HepG2 (cell line): ENCODE results near the gene ZNF546. TPM values are rescaled to one million over a fixed set of nuclear protein-coding genes. Genes with fewer than 3 reads are reported as not detected.

Experiments
- CEBPB ChIP-seq: IDR thresholded peaks from 2 replicates; pipeline ENCODE4 v1.6.1; 2011; ENCODE audit warnings: low read depth, low read length, improper control_type of control experiment, borderline replicate concordance
- CREM ChIP-seq, 2 experiments: sonication (generic) in 1 of 2; formaldehyde crosslinking in 1 of 2; IDR thresholded peaks; 2 replicates each; pipeline versions ENCODE4 v1.4.0 to v1.6.1; 2016 to 2020; ENCODE audit warnings: antibody characterized with exemption in 1 of 2, mild to moderate bottlenecking in 1 of 2, missing genetic modification reagents in 1 of 2
- HNF4G ChIP-seq, 2 experiments: sonication (generic) in 1 of 2; formaldehyde crosslinking in 1 of 2; IDR thresholded peaks; 2 replicates each; pipeline versions ENCODE4 v1.4.0 to v1.6.1; 2011 to 2020; ENCODE audit warnings: borderline replicate concordance in 2 of 2, low read depth in 2 of 2, mild to moderate bottlenecking in 2 of 2, low read length in 1 of 2, missing genetic modification reagents in 1 of 2, moderate library complexity in 1 of 2
- PTBP1 ChIP-seq: fragments of 200-400 bp; formaldehyde crosslinking; IDR thresholded peaks from 2 replicates; pipeline ENCODE4 v1.6.1; 2018; ENCODE audit warnings: low read length, low read depth; ENCODE audit not compliant: poor library complexity, severe bottlenecking
- SATB2 ChIP-seq: sonication (generic); formaldehyde crosslinking; IDR thresholded peaks from 2 replicates; pipeline ENCODE4 v1.5.0; 2020; ENCODE audit warnings: missing genetic modification reagents
- SNRNP70 ChIP-seq: fragments of 200-400 bp; formaldehyde crosslinking; IDR thresholded peaks from 2 replicates; pipeline ENCODE4 v1.6.1; 2017; ENCODE audit warnings: mild to moderate bottlenecking, low read depth, low read length, moderate library complexity
- ZNF331 ChIP-seq: sonication (generic); formaldehyde crosslinking; IDR thresholded peaks from 2 replicates; pipeline ENCODE4 v1.4.0; 2020; ENCODE audit warnings: missing genetic modification reagents
- ZNF563 ChIP-seq: sonication (generic); formaldehyde crosslinking; IDR thresholded peaks from 2 replicates; pipeline ENCODE4 v1.8.0; 2022; ENCODE audit warnings: mild to moderate bottlenecking, moderate library complexity, missing genetic modification reagents
- ZNF598 ChIP-seq: sonication (generic); formaldehyde crosslinking; IDR thresholded peaks from 2 replicates; pipeline ENCODE4 v1.5.1; 2020; ENCODE audit warnings: mild to moderate bottlenecking, missing genetic modification reagents, borderline replicate concordance
- polyA plus RNA-seq, 8 experiments: library from polyadenylated mRNA; depleted of rRNA in 3 of 8; stranded (reverse) in 7 of 8; unstranded in 1 of 8; fragments of >200 nt; fragmentation: Illumina TruSeq in 4 of 8; extraction: Trizol in 4 of 8; gene quantifications; 2 replicates each; pipeline versions ENCODE4 v1.2.1 to v1.2.3, GENCODE V29; 2011 to 2016; ENCODE audit warnings: low read depth in 4 of 8, missing spikeins in 1 of 8, mixed read lengths in 1 of 8; ENCODE audit not compliant: insufficient read depth in 1 of 8
- total RNA-seq, 5 experiments: library from RNA; depleted of rRNA; stranded (reverse); fragments of >200 nt; fragmentation: Illumina TruSeq; extraction: Trizol; gene quantifications; 2 replicates each; pipeline ENCODE4 v1.2.3, GENCODE V29; 2016; ENCODE audit warnings: low read depth in 1 of 5
- TF ChIP-seq, protein P1 (sequence below): sonication (generic); formaldehyde crosslinking; IDR thresholded peaks from 2 replicates; pipeline ENCODE4 v1.5.0; 2020; ENCODE audit warnings: mild to moderate bottlenecking, missing genetic modification reagents
- TF ChIP-seq, protein P2 (sequence below): sonication (generic); formaldehyde crosslinking; IDR thresholded peaks from 2 replicates; pipeline ENCODE4 v1.4.0; 2020; ENCODE audit warnings: missing genetic modification reagents, mild to moderate bottlenecking, borderline replicate concordance
- TF ChIP-seq, protein P3 (sequence below): sonication (generic); formaldehyde crosslinking; IDR thresholded peaks from 2 replicates; pipeline ENCODE4 v1.5.0; 2020; ENCODE audit warnings: mild to moderate bottlenecking, missing genetic modification reagents
- TF ChIP-seq, protein P4 (sequence below): sonication (generic); formaldehyde crosslinking; IDR thresholded peaks from 2 replicates; pipeline ENCODE4 v1.4.0; 2020; ENCODE audit warnings: missing genetic modification reagents
- TF ChIP-seq, protein P5 (sequence below): sonication (generic); formaldehyde crosslinking; IDR thresholded peaks from 2 replicates; pipeline ENCODE4 v1.4.0; 2020; ENCODE audit warnings: mild to moderate bottlenecking, missing genetic modification reagents

ZNF546 gene
- total and polyA plus RNA-seq, 2 of the 13 experiments (the other 11 are each of a cell fraction or from before 2014, with no cell fraction given), result 2.2 to 4.1 TPM

DNA sequence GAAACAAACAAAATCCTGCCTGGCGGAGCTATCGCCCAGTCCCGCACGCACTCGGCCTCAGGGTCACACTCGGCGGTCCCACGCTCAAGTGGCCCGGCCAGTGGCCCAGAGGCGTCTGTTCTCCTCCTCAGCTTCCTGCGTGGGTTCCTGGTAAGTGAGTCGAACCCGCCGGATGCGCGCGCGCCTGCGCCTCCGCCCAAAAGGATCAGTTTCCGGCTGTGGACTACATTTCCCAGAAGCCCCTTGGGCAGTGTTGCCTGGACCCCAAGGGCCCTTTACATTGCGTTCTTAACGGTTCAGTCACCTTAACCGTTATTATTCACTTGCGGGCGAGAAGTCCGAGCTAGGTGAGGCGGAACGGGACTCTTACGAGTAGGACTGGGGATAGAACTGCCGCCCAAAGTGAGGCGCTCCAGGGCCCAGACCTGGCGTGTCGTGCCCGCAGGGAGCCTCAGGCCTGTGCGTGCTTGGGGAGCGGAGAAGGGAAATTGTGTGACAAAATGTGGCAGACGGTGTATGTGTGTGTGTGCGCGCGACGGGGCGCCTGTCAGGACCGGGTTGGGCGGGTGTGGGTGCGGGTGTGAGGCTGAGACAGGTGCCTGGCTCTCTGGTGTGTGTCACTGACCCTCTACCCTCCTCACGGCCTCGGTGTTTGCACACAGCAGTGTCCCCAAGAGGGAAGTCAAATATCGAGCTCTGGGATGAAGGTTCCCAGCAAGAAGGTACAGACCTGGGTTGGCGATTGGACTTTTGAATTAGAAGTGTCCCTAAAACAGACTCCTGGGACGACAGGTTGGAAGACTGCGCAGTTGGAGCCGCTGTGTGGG lies at the start of gene ZNF546 (continued):
- TF ChIP-seq, protein P1, sequence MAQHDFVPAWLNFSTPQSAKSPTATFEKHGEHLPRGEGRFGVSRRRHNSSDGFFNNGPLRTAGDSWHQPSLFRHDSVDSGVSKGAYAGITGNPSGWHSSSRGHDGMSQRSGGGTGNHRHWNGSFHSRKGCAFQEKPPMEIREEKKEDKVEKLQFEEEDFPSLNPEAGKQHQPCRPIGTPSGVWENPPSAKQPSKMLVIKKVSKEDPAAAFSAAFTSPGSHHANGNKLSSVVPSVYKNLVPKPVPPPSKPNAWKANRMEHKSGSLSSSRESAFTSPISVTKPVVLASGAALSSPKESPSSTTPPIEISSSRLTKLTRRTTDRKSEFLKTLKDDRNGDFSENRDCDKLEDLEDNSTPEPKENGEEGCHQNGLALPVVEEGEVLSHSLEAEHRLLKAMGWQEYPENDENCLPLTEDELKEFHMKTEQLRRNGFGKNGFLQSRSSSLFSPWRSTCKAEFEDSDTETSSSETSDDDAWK (CRISPR knock-in tag), result no peak
- TF ChIP-seq ZNF563 (CRISPR knock-in tag) (no peak; the same call in 1 of the 2 replicates), PTBP1 (no peak), ZNF598 (peak; percentile 76; the same call in 1 of the 2 replicates), SATB2 (peak; percentile 72; the same call in 1 of the 2 replicates), CEBPB (no peak), HNF4G (IDR thresholded peaks at IDR 0.05; ENCODE audit: borderline replicate concordance, low read depth, low read length) (no peak), HNF4G (CRISPR knock-in tag; IDR thresholded peaks at IDR 0.05; ENCODE audit: borderline replicate concordance, low read depth) (no peak), SNRNP70 (no peak), CREM (IDR thresholded peaks at IDR 0.05) (peak; percentile 78), CREM (CRISPR knock-in tag; IDR thresholded peaks at IDR 0.05) (no peak), ZNF331 (CRISPR knock-in tag) (no peak; the same call in 1 of the 2 replicates)
- TF ChIP-seq, protein P2, sequence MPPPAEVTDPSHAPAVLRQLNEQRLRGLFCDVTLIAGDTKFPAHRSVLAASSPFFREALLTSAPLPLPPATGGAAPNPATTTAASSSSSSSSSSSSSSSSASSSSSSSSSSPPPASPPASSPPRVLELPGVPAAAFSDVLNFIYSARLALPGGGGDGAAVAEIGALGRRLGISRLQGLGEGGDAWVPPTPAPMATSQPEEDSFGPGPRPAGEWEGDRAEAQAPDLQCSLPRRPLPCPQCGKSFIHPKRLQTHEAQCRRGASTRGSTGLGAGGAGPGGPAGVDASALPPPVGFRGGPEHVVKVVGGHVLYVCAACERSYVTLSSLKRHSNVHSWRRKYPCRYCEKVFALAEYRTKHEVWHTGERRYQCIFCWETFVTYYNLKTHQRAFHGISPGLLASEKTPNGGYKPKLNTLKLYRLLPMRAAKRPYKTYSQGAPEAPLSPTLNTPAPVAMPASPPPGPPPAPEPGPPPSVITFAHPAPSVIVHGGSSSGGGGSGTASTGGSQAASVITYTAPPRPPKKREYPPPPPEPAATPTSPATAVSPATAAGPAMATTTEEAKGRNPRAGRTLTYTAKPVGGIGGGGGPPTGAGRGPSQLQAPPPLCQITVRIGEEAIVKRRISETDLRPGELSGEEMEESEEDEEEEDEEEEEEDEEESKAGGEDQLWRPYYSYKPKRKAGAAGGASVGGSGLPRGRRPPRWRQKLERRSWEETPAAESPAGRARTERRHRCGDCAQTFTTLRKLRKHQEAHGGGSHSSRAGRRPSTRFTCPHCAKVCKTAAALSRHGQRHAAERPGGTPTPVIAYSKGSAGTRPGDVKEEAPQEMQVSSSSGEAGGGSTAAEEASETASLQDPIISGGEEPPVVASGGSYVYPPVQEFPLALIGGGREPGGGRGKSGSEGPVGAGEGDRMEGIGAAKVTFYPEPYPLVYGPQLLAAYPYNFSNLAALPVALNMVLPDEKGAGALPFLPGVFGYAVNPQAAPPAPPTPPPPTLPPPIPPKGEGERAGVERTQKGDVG (CRISPR knock-in tag), result peak; percentile 32; the same call in 1 of the 2 replicates
- TF ChIP-seq, protein P3, sequence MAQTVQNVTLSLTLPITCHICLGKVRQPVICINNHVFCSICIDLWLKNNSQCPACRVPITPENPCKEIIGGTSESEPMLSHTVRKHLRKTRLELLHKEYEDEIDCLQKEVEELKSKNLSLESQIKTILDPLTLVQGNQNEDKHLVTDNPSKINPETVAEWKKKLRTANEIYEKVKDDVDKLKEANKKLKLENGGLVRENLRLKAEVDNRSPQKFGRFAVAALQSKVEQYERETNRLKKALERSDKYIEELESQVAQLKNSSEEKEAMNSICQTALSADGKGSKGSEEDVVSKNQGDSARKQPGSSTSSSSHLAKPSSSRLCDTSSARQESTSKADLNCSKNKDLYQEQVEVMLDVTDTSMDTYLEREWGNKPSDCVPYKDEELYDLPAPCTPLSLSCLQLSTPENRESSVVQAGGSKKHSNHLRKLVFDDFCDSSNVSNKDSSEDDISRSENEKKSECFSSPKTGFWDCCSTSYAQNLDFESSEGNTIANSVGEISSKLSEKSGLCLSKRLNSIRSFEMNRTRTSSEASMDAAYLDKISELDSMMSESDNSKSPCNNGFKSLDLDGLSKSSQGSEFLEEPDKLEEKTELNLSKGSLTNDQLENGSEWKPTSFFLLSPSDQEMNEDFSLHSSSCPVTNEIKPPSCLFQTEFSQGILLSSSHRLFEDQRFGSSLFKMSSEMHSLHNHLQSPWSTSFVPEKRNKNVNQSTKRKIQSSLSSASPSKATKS (CRISPR knock-in tag), result no peak
- TF ChIP-seq, protein P4, sequence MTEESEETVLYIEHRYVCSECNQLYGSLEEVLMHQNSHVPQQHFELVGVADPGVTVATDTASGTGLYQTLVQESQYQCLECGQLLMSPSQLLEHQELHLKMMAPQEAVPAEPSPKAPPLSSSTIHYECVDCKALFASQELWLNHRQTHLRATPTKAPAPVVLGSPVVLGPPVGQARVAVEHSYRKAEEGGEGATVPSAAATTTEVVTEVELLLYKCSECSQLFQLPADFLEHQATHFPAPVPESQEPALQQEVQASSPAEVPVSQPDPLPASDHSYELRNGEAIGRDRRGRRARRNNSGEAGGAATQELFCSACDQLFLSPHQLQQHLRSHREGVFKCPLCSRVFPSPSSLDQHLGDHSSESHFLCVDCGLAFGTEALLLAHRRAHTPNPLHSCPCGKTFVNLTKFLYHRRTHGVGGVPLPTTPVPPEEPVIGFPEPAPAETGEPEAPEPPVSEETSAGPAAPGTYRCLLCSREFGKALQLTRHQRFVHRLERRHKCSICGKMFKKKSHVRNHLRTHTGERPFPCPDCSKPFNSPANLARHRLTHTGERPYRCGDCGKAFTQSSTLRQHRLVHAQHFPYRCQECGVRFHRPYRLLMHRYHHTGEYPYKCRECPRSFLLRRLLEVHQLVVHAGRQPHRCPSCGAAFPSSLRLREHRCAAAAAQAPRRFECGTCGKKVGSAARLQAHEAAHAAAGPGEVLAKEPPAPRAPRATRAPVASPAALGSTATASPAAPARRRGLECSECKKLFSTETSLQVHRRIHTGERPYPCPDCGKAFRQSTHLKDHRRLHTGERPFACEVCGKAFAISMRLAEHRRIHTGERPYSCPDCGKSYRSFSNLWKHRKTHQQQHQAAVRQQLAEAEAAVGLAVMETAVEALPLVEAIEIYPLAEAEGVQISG (CRISPR knock-in tag), result peak; percentile 81
- TF ChIP-seq, protein P5, sequence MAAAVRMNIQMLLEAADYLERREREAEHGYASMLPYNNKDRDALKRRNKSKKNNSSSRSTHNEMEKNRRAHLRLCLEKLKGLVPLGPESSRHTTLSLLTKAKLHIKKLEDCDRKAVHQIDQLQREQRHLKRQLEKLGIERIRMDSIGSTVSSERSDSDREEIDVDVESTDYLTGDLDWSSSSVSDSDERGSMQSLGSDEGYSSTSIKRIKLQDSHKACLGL (CRISPR knock-in tag), result peak; percentile 68; the same call in 1 of the 2 replicates
